NCI-H2107 (cell line): ENCODE data around the gene PCA3.

ENCODE experiments used
- DNase-seq: peaks from one replicate; lab custom pipeline; 2025; lab: John Stamatoyannopoulos, UW

Gene PCA3

DNA sequence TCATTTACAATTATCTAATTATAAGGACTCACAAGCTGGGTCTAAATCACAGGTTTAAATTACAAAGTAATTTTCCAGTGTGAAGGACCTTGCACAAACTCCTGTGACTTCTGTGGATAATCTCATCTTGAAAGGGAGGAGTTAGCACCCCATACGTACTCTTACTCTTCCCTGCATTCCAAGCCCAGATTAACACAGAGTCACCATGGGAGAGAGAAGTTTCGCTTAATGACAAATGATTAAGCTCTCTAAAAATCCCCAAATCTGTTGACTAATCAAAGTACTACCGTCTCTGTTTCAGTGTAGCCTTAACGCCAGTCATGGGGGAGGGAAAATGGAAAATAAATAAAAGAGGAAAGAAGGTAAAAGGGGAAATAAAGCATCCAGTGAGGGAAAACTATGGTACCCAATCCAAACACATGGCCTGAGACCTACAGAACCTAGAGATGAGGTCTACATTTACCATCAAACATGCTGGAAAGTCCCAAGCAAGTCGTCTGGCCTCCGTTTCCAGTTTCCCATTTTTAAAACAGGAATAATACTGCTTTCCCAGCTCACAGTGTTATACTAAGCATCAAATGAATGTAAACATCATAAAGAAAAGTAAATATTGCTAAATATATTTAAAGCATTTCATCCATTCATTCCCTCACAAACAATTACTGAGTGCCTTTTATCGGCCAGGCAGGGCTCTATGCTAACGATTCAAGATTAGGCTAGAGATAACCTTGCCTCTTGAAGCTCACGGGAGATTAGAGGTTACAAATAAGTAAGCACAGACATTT, 63.2 kb downstream of the PCA3 start:
- no peak for DNase-seq

DNA sequence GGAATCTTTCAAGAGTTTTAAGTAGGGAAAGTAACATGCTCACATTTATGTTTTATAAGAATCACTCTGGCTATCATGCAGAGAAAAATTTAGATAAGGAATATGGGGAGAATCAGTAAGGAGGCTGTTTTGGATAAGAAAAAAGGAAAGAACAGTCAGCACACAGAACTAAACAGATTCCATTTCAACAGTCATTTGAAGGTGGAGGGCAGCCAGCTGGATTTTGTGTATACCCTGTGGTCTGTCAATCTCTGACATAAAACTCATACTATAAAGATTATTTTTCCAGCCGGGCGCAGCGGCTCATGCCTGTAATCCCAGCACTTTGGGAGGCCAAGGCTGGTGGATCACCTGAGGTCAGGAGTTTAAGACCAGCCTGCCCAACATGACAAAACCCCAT, 64.2 kb downstream of the PCA3 start:
- DNase-seq: no peak

DNA sequence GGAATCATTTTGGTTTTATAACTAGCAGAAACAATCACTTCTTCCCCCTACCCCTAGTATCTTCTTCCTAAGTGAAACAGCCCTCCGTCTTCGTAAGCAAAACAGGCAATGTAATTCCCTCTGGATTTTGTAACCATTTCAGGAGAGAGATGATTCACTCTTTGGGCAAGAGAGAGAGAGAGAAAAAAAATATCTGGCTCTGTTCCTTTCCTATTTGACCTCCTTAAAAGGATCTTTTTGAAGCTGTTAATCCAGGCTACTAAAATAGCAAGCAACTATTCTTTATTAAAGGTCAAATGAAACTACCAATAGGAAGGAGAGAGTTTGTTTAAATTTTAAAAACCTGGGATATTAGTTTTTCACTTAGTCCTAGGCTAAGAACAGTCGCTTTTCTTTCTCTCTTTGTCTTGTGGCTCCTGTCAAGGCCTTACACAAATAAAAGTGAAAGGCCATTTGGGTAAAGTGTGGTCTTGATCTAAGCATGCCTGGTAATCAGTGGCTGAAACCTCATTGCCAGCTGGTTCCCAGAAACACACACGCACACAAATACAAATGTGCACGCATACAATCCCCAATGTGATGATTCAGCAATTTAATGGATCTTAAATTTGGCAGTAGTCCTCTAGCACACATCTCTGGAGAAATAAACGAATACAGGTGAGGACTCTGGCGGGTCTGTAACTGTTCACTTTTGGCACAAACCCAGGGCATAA, 71.5 kb downstream of the PCA3 start:
- no peak for DNase-seq
